PC-3 (cell line): ENCODE measurements around the gene TTC28.

Experiments
- EZH2 ChIP-seq: fragments of 300-600 bp; sonication (generic); IDR thresholded peaks from one replicate; pipeline ENCODE4 v1.6.1; 2017; ENCODE audit warnings: antibody characterized with exemption, mild to moderate bottlenecking, low read length; ENCODE audit not compliant: unreplicated experiment
- TF ChIP-seq, protein P1 (sequence below): fragments of 300-600 bp; sonication (generic); conservative IDR thresholded peaks from 2 replicates; pipeline ENCODE4 v1.5.1; 2017; ENCODE audit warnings: antibody characterized with exemption, low read depth, mild to moderate bottlenecking, low read length

DNA sequence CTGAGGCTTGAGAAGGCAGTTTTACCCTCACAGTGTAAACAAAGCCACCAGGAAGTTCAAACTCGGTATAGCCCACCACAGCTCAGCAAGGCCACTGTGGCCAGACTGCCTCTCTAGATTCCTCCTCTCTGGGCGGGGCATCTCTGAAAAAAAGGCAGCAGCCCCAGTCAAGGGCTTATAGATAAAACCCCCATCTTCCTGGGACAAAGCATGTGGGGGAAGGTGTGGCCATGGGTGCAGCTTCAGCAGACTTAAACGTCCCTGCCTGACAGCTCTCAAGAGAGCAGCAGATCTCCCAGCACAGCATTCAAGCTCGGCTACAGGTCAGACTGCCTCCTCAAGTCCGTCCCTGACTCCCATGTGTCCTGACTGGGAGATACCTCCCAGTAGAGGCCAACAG lies 69.7 kb downstream of the TTC28 start:
- TF ChIP-seq, protein P1, sequence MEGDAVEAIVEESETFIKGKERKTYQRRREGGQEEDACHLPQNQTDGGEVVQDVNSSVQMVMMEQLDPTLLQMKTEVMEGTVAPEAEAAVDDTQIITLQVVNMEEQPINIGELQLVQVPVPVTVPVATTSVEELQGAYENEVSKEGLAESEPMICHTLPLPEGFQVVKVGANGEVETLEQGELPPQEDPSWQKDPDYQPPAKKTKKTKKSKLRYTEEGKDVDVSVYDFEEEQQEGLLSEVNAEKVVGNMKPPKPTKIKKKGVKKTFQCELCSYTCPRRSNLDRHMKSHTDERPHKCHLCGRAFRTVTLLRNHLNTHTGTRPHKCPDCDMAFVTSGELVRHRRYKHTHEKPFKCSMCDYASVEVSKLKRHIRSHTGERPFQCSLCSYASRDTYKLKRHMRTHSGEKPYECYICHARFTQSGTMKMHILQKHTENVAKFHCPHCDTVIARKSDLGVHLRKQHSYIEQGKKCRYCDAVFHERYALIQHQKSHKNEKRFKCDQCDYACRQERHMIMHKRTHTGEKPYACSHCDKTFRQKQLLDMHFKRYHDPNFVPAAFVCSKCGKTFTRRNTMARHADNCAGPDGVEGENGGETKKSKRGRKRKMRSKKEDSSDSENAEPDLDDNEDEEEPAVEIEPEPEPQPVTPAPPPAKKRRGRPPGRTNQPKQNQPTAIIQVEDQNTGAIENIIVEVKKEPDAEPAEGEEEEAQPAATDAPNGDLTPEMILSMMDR = no peak
- no peak for TF ChIP-seq EZH2
